Measurements from ENCODE around the gene GALNT18.

The GALNT18 gene

GRCh38 chr11:11439591-11439990 is 182.2 kb downstream of the GALNT18 start:
- TF ChIP-seq CREB1 (IDR thresholded peaks at IDR 0.05; ENCODE audit: low read depth) (no peak), ZBTB7A (IDR thresholded peaks at IDR 0.05; ENCODE audit: low read depth) (no peak), TEAD4 (IDR thresholded peaks at IDR 0.05) (no peak)

GRCh38 chr11:11436715-11437313 is 185.0 kb downstream of the GALNT18 start:
- TF ChIP-seq USF1 (IDR thresholded peaks at IDR 0.05): no peak
- TF ChIP-seq TEAD4 (IDR thresholded peaks at IDR 0.05): no peak
- TF ChIP-seq REST (IDR thresholded peaks at IDR 0.05; ENCODE audit: low read depth): no peak
- TF ChIP-seq ZBTB7A (IDR thresholded peaks at IDR 0.05; ENCODE audit: low read depth): no peak
- no peak for TF ChIP-seq EGR1 (IDR thresholded peaks at IDR 0.05)
- TF ChIP-seq YY1 (IDR thresholded peaks at IDR 0.05; ENCODE audit: low read depth): no peak
- no peak for TF ChIP-seq TCF12 (IDR thresholded peaks at IDR 0.05; ENCODE audit: low read depth)
- TF ChIP-seq CEBPB (IDR thresholded peaks at IDR 0.05): no peak
- no peak for TF ChIP-seq EP300 (IDR thresholded peaks at IDR 0.05; ENCODE audit: borderline replicate concordance)
- no peak for TF ChIP-seq FOXM1 (IDR thresholded peaks at IDR 0.05; ENCODE audit: borderline replicate concordance, low read depth)
- TF ChIP-seq MAX (IDR thresholded peaks at IDR 0.05): no peak

- TF ChIP-seq TEAD4 (IDR thresholded peaks at IDR 0.05): no peak
- no peak for TF ChIP-seq TAF1 (IDR thresholded peaks at IDR 0.05; ENCODE audit: low read depth)
- TF ChIP-seq ZBTB7A (IDR thresholded peaks at IDR 0.05; ENCODE audit: low read depth): no peak
- TF ChIP-seq FOXM1 (IDR thresholded peaks at IDR 0.05; ENCODE audit: borderline replicate concordance, low read depth): no peak
- TF ChIP-seq USF1 (IDR thresholded peaks at IDR 0.05): no peak
- TF ChIP-seq RAD21 (IDR thresholded peaks at IDR 0.05; ENCODE audit: low read depth): no peak
- TF ChIP-seq CEBPB (IDR thresholded peaks at IDR 0.05): no peak
- TF ChIP-seq YY1 (IDR thresholded peaks at IDR 0.05; ENCODE audit: low read depth): no peak
- no peak for TF ChIP-seq MAX (IDR thresholded peaks at IDR 0.05)
- no peak for TF ChIP-seq CREB1 (IDR thresholded peaks at IDR 0.05; ENCODE audit: low read depth)
- no peak for TF ChIP-seq REST (IDR thresholded peaks at IDR 0.05; ENCODE audit: low read depth)
- no peak for TF ChIP-seq EGR1 (IDR thresholded peaks at IDR 0.05)
- TF ChIP-seq EP300 (IDR thresholded peaks at IDR 0.05; ENCODE audit: borderline replicate concordance): no peak
- TF ChIP-seq NFIC (IDR thresholded peaks at IDR 0.05): no peak
These were observed 186.2 kb downstream of the GALNT18 start for GRCh38 chr11:11435635-11436034.

GRCh38 chr11:11433960-11434359 is 187.8 kb downstream of the GALNT18 start:
- TF ChIP-seq ZBTB7A (IDR thresholded peaks at IDR 0.05; ENCODE audit: low read depth) (no peak), TAF1 (IDR thresholded peaks at IDR 0.05; ENCODE audit: low read depth) (no peak), EP300 (IDR thresholded peaks at IDR 0.05; ENCODE audit: borderline replicate concordance) (no peak), CEBPB (IDR thresholded peaks at IDR 0.05) (no peak), FOXM1 (IDR thresholded peaks at IDR 0.05; ENCODE audit: borderline replicate concordance, low read depth) (no peak), RAD21 (IDR thresholded peaks at IDR 0.05; ENCODE audit: low read depth) (no peak), TCF12 (IDR thresholded peaks at IDR 0.05; ENCODE audit: low read depth) (no peak), YY1 (IDR thresholded peaks at IDR 0.05; ENCODE audit: low read depth) (no peak), REST (IDR thresholded peaks at IDR 0.05; ENCODE audit: low read depth) (no peak), MAX (IDR thresholded peaks at IDR 0.05) (no peak), NFIC (IDR thresholded peaks at IDR 0.05) (no peak), TEAD4 (IDR thresholded peaks at IDR 0.05) (no peak), USF1 (IDR thresholded peaks at IDR 0.05) (no peak), EGR1 (IDR thresholded peaks at IDR 0.05) (no peak), CREB1 (IDR thresholded peaks at IDR 0.05; ENCODE audit: low read depth) (no peak)

Data from Ishikawa (cell line).